HUDEP-2 (cell line): ENCODE results near the gene KLC1.
"Not testable (repeated sequence)": the region's sequence is repeated elsewhere in the genome, so short reads cannot be mapped to it uniquely, and the experiment has no call there.

ENCODE experiments used
- DNase-seq, 76 experiments: peaks; one replicate each; lab custom pipeline; 2025; ENCODE audit not compliant: unreplicated experiment in 76 of 76; lab: John Stamatoyannopoulos, UW

Gene KLC1

GRCh38 chr14:103624860-103625259, 4.2 kb upstream of the KLC1 start:
- peak in 66 of 76 experiments; percentile 5 to 72 (median 48) for DNase-seq

DNA sequence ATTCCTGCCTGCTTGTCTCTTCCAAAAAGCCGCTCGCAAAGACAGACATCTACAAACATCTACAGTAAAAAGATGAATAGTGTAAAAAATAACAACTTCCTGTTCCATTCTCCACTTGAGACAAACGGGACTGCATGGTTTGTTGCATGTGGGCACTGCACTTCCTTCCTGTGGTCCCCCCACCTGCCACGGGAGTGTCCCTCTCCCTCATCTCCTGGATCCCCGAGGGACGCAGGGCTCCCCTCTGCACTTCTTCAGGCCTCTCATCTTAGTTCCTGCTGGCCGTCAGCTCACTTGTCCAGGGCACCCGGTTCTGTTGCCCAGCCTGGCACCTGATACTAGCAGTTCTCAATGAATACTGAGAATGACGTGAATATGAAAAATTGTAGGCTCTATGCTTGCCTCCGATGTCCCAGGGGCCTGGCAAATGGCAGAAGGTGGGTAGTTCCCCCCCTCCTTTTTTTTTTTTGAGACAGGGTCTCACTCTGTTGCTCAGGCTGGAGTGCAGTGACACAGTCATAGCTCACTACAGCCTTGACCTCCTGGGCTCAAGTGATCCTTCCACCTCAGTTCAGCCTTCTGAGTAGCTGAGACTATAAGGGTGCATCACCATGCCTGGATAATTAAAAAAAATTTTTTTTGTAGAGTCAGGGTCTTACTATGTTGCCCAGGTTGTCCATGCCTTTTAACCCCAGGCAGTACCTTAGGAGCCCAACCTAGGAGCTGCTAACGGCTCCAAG, 3.5 kb upstream of the KLC1 start:
- no peak for DNase-seq

DNA sequence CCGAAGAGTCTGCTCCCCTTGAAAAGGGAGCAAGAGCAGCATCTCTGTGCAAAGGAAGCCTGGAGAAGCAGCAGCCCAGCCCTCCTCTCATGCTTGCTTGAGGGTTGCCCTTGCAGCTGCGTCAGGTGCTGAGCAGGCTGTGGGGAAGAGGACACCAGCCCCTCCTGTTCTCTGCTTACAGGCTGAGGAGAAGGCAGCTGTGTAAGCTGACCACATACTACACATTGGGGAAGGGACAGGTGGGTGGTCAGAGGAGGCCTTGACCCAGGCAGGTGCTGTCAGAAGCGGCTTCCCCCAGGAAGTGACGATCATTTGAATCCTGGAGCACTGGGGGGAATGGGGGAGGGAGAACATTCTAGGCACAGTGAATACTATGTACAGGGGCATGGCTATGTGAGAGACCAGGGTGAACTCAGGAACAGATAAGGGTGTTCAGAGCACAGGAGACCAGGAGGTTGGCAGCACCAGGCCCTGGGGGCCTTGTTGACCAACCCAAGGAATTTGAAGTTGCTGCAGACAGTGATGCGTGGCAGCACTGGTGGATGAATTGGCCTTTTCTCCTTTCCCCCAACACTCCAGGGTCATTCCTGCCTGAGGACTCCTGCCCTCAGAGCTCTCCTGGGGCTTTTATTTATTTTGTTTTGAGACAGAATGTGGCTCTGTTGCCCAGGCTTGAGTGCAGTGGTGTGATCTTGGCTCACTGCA, 2.7 kb upstream of the KLC1 start:
- no peak for DNase-seq

GRCh38 chr14:103627073-103628025, 1.7 kb upstream of the KLC1 start:
- no peak for DNase-seq

- DNase-seq: peak in 63 of 76 experiments; percentile 4 to 88 (median 53)
Observed at GRCh38 chr14:103628221-103628683, 759 bp upstream of the KLC1 start.

DNA sequence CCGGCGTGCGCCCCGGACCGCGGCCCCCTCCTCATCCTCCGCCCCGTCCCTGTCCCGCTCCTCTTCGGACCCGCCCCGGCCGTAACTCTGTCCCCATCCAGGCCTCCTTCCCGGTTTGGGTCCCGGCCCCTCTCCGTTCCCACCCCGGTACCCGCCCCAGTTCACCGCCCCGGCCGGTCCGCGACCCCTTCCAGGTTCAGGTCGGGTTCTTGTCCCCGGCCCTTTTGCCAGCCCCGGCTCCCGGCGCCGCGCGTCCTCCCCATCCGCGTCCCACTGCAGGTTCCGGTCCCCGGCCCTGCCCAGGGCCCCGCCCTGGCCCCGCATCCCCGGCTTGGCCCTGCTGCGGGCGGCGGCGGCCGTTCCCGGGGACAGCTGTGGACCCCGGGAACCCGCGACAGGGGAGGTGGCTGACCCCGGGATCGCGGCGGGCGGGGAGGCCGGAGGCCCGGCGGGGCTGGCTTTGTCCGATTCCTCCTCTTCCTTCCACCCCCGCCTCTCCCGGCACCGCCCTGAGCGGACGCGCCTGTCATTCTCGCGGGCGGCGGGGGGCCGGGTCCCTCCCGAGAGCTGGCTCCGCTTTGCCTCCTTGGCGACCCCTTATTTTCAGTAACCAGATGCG, 601 bp downstream of the KLC1 start:
- peak in 11 of 76 experiments; percentile 6 to 45 (median 26) for DNase-seq

GRCh38 chr14:103630364-103631108, 1.5 kb downstream of the KLC1 start:
- DNase-seq: peak in 3 of 76 experiments; percentile 5 to 23 (median 14)

DNA sequence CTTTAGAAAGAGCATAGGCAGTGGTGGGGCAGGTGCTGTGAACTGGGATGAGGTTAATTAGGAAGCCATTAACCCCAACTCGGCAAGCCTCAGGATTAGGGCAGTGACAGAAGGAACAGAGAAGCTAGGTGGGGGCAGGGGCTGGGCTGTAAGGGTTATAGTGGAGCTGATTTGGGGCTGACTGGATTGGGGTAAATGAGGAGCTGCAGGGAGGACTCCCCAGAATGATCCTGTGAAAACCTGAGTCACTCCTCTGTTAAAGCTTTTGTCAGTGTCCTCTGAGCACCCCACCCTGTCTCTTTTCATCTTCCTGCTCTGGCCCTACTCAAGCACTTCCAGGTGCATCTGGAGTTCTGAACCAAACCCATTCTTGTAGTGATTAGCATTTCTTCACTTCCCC, 4.4 kb downstream of the KLC1 start:
- no peak for DNase-seq

GRCh38 chr14:103634156-103634555, 5.1 kb downstream of the KLC1 start:
- DNase-seq: no peak

GRCh38 chr14:103638594-103638993, 9.6 kb downstream of the KLC1 start:
- no peak for DNase-seq

DNA sequence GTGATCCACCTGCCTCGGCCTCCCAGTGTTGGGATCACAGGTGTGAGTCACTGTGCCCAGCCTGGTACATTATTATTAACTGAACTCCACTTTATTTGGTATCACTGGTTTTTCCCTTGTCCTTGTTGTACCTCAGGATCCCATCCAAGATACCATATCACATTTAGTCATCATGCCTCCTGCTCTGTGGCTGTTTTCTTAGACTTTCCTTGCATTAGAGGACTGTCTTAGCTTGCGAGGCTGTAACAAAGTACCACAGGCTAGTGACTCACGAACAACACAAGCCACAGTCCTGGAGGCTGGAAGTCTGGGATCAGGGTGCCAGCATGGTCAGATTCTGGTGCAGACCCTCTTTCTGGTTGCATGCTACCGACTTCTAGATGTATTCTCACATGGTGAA, 12.2 kb downstream of the KLC1 start:
- no peak for DNase-seq

- no peak for DNase-seq
Observed at GRCh38 chr14:103646189-103646588, 17.2 kb downstream of the KLC1 start.

DNA sequence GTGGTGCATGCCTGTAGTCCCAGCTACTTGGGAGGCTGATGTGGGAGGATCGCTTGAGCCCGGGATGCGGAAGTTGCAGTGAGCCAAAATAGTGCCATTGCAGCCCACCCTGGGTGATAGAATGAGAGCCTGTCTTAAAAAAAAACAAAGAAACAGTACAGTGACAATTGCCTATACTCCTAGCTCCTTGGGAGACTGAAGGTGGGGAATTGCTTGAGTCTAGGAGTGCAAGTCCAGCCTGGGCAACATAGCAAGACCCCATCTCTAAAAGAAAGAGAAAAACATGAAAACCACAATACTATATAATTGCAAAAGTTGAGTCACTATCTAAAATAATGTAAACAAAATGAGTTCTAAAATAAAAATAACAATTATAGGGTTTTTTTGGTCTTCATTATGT, 20.0 kb downstream of the KLC1 start:
- DNase-seq: no peak

- DNase-seq: no peak
Observed at GRCh38 chr14:103650213-103650612, 21.2 kb downstream of the KLC1 start.

DNA sequence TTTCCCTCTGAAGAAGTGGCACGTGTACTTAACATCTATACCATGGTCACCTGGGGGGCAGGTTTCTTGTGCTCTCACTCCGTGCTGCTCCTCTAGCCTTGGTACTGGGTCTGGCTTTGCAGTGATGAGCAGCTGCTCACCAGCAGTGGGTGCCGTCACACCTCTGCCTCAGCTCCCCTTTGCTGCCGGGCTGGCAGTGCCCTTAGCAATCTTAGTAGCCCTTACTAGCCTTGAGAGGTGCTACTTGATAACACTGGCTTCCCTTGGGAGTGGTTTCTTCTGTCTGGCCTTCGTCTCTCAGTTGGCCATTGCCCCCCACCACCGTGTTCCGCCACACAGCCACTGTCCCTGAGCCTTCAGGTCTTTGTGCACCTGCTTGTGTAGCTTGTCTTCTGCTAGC, 22.6 kb downstream of the KLC1 start:
- DNase-seq: no peak

- DNase-seq: no peak
Observed at GRCh38 chr14:103652806-103653205, 23.8 kb downstream of the KLC1 start.

- not testable (repeated sequence) for DNase-seq
Observed at GRCh38 chr14:103653336-103653735, 24.3 kb downstream of the KLC1 start.

- DNase-seq: no peak
Observed at GRCh38 chr14:103653805-103654204, 24.8 kb downstream of the KLC1 start.

- no peak for DNase-seq
Observed at GRCh38 chr14:103654619-103655018, 25.6 kb downstream of the KLC1 start.
